HG02870 (cell line): Measurements from ENCODE around the gene KLRC2.
"Not testable (repeated sequence)": the region's sequence is repeated elsewhere in the genome, so short reads cannot be mapped to it uniquely, and the experiment has no call there.

Source experiments
- ATAC-seq: cut with Tn5 transposase; IDR thresholded peaks from one replicate; pipeline ENCODE4 v1.9.1; 2021; ENCODE audit warnings: mild to moderate bottlenecking, moderate library complexity; ENCODE audit not compliant: unreplicated experiment

KLRC2 gene

DNA sequence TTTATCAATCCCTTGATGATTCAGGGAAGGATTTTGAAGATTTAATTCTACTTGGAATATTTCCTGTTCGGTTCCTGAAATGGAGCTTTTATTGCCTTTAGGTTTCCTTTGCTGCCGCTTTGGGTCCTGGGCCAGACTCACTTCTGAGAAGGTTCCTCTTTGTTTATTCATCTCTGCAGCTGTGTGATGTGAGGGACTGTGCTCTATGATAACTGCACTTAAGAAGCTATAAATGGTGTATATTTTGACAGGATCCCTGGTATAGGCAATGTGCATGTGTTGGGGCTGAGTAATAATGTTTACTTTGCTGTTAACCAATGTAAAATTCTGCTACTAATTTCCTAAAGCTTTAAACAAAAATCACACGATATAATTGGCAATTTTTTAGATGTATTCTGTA is at the start of gene KLRC2:
Gene KLRC2, minus strand, starts transcription at position 195 of the 400 bp plus-strand sequence. Its CDS starts 24 bp downstream, at position 171.
- not testable (repeated sequence) for ATAC-seq

DNA sequence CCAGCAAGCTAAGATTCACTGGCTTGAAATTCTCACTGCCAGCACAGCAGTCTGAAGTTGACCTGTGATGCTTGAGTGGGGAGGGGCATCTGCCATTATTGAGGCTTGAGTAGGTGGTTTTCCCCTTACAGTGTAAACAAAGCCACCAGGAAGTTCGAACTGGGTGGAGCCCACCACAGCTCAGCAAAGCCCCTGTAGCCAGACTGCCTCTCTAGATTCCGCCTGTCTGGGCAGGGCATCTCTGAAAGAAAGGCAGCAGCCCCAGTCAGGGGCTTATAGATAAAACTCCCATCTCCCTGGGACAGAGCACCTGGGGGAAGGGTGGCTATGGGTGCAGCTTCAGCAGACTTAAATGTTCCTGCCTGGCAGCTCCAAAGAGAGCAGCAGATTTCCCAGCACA is 46.1 kb upstream of the KLRC2 start:
- ATAC-seq: not testable (repeated sequence)

DNA sequence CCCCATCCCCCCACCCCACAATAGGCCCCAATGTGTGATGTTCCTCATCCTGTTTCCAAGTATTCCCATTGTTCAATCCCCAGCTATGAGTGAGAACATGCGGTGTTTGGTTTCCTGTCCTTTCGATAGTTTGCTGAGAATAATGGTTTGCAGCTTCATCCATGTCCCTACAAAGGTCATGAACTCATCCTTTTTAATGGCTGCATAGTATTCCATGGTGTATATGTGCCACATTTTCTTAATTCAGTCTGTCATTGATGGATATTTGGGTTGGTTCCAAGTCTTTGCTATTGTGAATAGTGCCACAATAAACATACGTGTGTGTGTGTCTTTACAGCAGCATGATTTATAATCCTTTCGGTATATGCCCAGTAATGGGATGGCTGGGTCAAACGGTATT is 37.0 kb upstream of the KLRC2 start:
- not testable (repeated sequence) for ATAC-seq

DNA sequence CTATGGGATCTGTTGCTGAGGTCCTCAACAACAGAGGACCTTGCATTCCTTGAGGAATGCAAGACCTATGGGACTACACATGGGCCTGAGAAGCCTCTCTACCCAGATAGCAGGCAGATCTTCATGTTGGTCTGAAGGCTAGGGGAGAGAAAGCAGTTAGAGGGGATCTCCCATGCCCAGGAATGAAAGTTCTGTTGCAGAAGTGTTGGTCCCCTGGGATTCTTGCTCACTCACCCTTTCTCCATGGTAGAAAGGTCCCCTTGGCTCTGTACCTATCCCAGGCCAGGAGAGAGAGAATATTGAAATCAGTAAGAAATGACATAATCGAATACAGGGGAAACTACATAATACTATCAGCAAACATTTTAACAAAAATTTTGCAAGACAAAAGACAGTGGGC is 33.9 kb upstream of the KLRC2 start:
- ATAC-seq: no peak

DNA sequence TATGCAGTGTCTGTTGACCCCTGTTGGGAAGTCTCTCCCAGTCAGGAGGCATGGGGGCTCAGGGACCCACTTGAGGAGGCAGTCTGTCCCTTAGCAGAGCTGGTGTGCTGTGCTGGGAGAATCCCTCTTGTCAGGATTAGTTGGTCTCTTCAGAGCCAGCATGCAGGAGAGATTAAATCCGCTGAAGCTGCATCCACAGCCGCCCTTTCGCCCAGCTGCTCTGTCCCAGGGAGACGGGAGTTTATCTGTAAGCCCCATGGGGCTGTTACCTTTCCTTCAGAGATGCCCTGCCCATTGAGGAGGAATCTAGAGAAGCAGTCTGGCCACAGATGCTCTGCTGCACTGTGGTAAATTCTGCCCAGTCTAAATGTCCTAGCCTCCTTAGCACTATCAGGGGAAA is 30.5 kb upstream of the KLRC2 start:
- ATAC-seq: no peak

DNA sequence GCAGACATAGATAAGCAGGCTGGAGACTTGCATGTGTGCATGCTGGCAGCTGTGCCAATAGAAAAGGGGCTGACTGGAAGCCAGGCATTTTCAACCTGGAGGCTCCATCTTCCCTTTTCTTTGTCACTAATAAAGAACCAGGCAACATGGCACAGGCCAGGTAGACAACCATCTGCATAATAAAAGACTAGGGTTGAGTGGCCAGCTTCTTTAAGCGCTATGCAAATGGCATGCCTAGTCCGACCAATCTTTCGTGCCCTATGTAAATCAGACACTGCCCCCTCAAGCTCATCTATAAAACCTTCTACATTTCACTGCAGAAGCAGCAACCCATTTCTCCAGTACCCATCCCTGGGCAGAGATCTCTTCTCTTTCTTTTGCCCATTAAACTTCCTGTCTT is 21.9 kb upstream of the KLRC2 start:
- ATAC-seq: no peak

DNA sequence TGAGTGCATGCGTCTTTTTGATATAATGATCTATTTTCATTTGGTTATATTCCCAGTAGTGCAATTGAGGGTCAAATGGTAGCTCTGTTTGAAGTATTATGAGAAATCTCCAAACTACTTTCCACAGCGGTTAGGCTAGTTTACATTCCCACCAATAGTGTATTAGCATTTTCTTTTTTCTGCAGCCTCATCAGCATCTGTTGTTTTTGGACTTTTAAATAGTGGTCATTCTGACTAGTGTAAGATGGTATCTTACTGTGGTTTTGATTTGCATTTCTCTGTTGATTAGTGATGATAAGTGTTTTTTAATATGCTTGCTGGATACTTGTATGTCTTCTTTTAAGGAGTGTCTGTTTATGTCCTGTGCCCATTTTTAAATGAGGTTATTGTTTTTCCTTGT is 21.0 kb upstream of the KLRC2 start:
- ATAC-seq: no peak

DNA sequence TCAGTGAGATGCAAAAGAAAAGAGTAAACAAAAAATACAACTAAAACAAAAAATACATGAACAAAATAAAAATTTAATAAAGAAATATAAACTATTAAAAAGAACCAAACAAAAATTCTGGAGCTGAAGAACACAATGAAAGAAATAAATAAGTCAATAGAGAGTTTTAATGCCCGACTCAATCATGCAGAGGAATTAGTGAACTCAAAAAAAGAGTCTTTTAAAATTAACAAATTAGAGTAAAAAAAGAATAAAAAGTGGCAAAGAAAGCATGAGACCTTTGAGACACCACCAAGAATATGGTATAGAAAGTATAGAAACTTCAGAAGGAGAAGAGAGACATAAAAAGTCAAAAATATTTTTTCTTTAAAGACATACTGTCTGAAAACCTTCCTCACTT is 20.0 kb upstream of the KLRC2 start:
- no peak for ATAC-seq

DNA sequence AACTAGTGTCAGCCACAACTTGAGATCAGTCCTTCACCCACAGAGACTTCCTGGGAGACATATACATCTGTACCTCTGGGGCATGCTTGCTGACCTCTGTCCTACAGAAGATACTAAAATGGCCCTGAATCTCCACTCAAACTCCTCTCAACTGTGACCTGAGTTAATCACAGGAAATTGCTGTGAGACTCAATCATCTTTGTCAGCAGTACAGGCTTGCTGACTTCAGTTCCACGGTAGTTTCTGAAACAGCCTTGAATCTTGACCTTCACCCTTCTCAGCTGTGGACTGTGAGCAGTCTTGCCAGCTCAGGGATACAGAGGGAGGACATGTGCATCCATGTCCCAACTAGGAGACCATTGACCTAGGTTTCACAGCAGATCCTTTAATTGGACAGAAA is 18.7 kb upstream of the KLRC2 start:
- ATAC-seq: no peak

DNA sequence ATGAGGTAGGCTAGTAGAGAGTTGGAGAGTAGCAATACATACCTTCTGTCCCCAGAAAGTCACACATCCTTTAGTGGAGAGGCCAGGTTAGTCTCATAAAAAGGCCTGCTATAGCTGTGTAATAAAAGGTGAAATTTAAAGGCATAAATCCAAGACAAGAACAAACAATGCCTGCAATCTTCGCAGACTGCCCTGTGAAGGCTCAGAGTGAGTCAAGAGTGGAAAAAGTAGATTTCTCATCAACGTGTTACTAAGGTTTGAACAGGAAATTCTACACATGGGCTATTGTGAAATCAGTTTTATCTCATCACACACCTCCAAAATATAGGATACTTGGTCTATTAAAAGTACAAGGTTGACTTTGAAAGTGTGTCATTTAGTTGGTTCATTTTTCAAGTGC is 17.3 kb upstream of the KLRC2 start, which contains the start of gene KLRC1:
Gene KLRC1, minus strand, starts transcription at position 222 of the 400 bp plus-strand sequence. CDS start 2,221 bp downstream, outside the sequence.
- no peak for ATAC-seq

DNA sequence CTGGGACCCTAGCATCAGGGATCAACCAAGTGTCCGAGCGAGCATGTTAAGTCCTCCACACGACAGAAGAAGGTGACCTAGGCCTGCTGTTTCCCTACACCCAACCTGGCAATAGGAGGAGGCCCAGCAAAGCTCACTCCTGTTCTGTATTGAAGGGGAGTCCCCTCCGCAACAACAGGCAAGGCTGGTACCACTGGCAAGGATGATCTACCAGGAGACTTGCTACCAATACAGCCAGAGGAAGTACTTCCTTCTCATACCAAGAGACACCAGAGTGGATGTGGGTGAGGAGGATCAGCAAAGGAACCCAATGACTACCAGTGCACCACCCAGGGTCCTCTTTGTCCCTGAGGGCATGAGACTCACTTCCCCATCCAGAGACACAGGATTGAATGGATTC is 12.4 kb upstream of the KLRC2 start:
- ATAC-seq: no peak

DNA sequence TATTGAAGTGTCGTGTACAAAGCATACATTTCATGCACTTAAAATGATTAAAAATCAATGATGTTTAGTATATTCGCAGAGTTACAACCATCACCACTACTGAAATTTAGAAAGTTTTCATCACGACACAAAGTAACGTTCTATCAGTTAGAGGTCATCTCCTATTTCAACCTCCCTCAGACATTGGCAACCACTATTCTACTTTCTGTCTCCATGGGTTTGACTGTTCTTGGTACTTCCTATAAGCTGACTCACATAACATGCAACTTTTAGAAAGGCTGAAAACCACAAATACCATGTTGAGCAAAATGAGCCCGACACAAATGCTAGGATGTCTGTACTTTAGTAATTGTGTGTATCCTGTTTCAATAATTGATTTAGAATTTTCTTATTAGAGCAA is 10.2 kb upstream of the KLRC2 start:
- not testable (repeated sequence) for ATAC-seq

DNA sequence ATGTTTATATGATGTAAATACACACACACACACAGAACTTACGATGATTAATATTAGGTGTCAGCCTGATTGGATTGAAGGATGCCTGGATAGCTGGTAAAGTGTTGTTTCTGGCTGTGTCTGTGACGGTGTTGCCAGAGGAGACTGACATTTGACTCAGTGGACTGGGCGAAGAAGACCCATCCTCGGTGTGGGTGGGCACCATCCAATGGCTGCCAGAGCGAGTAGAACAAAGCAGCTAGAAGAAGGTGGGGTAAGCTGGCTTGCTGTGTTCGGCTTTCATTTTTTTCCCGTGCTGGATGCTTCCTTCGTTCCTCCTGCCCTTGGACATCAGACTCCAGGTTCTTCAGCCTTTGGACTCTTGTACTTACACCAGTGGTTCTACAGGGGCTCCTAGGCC is 5.3 kb upstream of the KLRC2 start:
- not testable (repeated sequence) for ATAC-seq

DNA sequence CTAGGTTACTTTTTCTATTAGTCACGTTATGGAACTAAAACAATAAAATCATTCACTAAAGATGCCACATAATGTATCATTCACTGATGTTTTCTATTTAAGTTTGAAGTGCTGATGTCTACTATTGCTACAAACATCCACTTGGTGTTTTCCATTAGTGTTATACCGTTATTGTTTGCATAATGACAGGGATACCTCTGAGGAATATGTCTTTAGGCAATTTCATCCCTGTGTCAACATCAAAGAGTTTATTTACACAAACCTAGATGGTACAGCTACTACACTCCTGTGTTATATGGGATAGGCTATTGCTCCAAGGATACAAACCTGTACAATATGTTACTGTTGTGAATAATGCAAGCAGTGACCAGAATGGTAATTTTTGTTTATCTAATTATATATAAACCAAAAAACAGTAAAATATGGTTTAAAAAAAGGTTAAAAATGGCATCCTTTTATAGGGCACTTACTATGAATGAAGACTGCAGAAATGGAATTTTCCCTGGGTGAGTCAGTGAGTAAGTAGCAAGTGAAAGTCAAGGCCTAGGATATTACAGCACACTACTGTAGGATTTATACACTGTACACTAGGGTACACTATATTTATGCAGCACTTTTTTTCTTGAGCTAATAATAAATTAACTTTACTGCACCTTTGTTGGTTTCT is 3.9 kb upstream of the KLRC2 start:
- ATAC-seq: not testable (repeated sequence)

DNA sequence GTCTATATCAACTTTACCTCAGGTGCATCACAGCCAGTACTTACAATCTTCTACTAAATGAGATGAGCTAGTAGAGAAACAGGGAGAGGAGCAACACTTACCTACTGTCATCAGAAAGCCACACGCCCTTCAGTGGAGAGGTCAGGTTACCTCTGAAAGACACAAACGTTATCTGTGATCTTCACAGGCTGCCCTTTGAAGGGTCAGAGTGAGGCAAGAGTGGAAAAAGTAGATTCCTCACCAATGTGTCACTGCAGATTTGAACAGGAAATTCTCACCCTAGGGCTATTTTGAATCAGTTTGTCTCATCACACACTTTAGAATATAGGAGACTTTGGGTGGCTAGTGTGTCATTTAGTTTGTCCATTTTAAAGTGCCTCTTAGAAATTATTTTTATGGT is 1.8 kb upstream of the KLRC2 start:
- ATAC-seq: not testable (repeated sequence)

DNA sequence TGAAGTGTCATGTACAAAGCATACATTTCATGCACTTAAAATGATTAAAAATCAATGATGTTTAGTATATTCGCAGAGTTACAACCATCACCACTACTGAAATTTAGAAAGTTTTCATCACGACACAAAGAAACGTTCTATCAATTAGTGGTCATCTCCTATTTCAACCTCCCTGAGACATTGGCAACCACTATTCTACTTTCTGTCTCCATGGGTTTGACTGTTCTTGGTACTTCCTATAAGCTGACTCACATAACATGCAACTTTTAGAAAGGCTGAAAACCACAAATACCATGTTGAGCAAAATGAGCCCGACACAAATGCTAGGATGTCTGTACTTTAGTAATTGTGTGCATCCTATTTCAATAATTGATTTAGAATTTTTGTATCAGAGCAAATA is 5.2 kb downstream of the KLRC2 start:
- not testable (repeated sequence) for ATAC-seq

DNA sequence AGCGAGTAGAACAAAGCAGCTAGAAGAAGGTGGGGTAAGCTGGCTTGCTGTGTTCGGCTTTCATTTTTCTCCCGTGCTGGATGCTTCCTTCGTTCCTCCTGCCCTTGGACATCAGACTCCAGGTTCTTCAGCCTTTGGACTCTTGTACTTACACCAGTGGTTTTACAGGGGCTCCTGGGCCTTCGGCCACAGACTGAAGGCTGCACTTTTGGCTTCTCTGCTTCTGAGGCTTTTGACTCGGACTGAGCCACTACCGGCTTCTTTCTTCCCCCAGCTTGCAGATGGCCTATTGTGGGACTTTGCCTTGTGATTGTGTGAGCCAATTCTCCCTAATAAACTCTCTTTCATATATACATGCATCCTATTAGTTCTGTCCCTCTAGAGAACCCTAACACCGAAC is 9.9 kb downstream of the KLRC2 start:
- ATAC-seq: not testable (repeated sequence)

DNA sequence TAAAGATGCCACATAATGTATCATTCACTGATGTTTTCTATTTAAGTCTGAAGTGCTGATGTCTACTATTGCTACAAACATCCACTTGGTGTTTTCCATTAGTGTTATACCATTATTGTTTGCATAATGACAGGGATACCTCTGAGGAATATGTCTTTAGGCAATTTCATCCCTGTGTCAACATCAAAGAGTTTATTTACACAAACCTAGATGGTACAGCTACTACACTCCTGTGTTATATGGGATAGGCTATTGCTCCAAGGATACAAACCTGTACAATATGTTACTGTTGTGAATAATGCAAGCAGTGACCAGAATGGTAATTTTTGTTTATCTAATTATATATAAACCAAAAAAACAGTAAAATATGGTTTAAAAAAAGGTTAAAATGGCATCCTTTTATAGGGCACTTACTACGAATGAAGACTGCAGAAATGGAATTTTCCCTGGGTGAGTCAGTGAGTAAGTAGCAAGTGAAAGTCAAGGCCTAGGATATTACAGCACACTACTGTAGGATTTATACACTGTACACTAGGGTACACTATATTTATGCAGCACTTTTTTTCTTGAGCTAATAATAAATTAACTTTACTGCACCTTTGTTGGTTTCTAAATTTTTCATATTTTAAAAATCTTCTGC is 11.4 kb downstream of the KLRC2 start:
- not testable (repeated sequence) for ATAC-seq

DNA sequence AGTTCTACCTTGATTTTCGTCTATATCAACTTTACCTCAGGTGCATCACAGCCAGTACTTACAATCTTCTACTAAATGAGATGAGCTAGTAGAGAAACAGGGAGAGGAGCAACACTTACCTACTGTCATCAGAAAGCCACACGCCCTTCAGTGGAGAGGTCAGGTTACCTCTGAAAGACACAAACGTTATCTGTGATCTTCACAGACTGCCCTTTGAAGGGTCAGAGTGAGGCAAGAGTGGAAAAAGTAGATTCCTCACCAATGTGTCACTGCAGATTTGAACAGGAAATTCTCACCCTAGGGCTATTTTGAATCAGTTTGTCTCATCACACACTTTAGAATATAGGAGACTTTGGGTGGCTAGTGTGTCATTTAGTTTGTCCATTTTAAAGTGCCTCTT is 13.7 kb downstream of the KLRC2 start:
- not testable (repeated sequence) for ATAC-seq

DNA sequence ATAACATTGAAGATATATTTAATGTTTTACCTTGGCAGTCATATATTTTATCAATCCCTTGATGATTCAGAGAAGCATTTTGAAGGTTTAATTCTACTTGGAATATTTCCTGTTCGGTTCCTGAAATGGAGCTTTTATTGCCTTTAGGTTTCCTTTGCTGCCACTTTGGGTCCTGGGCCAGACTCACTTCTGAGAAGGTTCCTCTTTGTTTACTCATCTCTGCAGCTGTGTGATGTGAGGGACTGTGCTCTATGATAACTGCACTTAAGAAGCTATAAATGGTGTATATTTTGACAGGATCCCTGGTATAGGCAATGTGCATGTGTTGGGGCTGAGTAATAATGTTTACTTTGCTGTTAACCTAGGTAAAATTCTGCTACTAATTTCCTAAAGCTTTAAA is 15.5 kb downstream of the KLRC2 start, which contains the start of gene KLRC3:
Gene KLRC3, minus strand, starts transcription at position 262 of the 400 bp plus-strand sequence. Its CDS starts 45 bp downstream, at position 217.
- not testable (repeated sequence) for ATAC-seq

DNA sequence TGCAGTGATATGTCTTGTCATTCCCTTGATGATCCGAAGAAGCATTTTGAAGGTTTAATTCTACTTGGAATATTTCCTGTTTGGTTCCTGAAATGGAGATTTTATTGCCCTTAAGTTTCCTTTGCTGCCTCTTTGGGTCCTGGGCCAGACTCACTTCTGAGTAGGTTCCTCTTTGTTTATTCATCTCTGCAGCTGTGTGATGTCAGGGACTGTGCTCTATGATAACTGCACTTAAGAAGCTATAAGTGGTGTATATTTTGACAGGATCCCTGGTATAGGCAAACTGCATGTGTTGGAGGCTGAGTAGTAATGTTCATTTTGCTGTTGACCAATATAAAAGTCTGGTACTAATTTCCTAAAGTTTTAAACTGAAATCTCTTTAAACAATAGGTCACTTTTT is 26.4 kb downstream of the KLRC2 start, which contains the start of gene KLRC4:
Gene KLRC4, minus strand, starts transcription at position 366 of the 400 bp plus-strand sequence. Its CDS starts 182 bp downstream, at position 184.
- ATAC-seq: no peak

DNA sequence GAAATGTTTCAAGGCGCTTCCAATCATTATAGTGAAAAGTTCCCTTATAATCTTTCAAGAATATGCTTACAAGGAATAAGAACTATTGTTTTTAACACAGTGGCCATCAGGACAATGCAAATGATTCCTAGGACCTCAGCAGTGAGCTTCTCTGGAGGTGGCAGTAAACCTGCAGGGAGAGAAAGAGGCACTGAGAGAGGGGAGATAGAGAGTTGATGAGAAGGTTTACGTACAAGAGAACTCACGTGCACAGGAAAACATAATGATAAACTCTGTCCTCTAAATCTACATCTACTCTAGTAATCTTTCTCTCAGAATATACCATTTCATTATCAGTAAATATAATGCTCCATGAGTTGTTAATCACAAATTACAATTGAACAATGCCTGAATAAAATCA is 27.0 kb downstream of the KLRC2 start:
- no peak for ATAC-seq
